ENCODE data around the gene LSM12.

Gene LSM12

DNA sequence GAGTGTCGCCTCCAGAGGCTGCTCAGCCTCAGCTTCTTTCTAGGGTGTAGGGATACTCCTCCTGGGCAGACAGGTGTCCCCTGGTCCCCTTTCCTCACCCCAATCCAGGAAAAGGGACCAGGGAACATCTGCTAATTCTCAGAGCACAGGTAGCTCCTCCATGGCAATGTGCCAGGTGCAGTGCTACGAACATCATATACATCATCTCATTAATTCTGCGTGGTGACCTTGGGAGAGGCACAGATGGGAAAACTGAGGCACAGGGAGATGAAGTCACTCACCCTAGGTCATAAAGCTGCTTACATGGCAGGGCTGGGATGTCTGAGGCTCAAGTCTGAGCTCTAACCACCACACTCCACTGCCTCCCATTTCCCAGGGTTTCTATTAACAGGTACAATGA, 45.3 kb upstream of the LSM12 start:
- ChIA-PET POLR2A (ENCODE audit: low non-redundant PET) (no interaction called here), CTCF (interaction anchor here (0.5 to 1.1 kb wide), 3 partner anchors 17 to 112 kb away, joined by 3 to 6 read pairs (median 3); no protein-coding TSS in a partner anchor)
- TF ChIP-seq, protein P1, sequence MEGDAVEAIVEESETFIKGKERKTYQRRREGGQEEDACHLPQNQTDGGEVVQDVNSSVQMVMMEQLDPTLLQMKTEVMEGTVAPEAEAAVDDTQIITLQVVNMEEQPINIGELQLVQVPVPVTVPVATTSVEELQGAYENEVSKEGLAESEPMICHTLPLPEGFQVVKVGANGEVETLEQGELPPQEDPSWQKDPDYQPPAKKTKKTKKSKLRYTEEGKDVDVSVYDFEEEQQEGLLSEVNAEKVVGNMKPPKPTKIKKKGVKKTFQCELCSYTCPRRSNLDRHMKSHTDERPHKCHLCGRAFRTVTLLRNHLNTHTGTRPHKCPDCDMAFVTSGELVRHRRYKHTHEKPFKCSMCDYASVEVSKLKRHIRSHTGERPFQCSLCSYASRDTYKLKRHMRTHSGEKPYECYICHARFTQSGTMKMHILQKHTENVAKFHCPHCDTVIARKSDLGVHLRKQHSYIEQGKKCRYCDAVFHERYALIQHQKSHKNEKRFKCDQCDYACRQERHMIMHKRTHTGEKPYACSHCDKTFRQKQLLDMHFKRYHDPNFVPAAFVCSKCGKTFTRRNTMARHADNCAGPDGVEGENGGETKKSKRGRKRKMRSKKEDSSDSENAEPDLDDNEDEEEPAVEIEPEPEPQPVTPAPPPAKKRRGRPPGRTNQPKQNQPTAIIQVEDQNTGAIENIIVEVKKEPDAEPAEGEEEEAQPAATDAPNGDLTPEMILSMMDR (conservative IDR thresholded peaks at IDR 0.05; ENCODE audit: low read depth): no peak
- peak overlapping the region; percentile 82 for H3K27ac ChIP-seq
- no peak for DNase-seq (ENCODE audit: low spot score)

DNA sequence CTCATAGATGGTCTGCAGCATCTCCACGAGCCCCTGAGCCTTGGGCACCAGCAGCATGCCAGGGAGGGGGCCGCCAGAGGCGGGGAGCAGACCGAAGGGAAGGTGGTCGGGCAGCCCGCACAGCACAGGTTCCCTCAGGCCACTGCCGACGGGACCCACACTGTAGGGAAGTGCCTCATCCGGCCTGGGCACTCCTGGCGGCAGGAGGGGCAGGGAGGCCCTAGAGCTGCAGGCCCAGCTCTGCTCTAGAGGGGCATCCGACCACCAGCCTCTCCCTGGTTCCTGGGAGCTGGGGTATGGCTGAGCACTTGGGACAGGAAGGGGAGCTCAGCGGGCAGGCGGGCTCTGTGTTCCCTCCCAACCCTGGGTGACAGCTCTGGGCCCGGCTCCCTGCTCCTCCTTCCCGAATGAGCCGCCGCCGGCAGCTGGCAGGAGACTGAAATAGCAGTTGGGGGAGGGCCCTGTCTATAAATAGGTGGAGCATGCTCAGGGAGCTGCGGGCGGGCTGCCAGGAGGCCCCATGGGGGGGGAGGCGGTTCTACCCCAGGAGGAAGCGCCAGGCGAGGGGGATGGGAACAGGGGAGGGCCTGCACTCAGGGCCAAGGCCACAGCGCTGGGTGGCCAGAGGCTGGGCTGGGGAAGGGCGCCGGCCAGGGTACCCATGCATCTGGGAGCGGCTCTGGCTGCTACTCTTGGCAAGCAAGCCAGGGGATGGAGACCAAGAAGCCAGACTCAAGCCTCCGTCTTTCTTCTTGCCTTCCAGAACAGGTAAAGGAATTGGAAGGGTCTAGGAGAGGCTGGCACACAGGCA, 44.6 kb upstream of the LSM12 start:
- TF ChIP-seq, protein P1 (conservative IDR thresholded peaks at IDR 0.05; ENCODE audit: low read depth): no peak
- peak; percentile 76 for DNase-seq (ENCODE audit: low spot score)
- POLR2A ChIA-PET (ENCODE audit: low non-redundant PET): no interaction called here
- H3K27ac ChIP-seq: peak overlapping the region; percentile 82
- CTCF ChIA-PET: interaction anchor here (0.5 to 0.7 kb wide), 4 partner anchors 17 to 111 kb away, joined by 3 to 6 read pairs (median 4); no protein-coding TSS in a partner anchor

DNA sequence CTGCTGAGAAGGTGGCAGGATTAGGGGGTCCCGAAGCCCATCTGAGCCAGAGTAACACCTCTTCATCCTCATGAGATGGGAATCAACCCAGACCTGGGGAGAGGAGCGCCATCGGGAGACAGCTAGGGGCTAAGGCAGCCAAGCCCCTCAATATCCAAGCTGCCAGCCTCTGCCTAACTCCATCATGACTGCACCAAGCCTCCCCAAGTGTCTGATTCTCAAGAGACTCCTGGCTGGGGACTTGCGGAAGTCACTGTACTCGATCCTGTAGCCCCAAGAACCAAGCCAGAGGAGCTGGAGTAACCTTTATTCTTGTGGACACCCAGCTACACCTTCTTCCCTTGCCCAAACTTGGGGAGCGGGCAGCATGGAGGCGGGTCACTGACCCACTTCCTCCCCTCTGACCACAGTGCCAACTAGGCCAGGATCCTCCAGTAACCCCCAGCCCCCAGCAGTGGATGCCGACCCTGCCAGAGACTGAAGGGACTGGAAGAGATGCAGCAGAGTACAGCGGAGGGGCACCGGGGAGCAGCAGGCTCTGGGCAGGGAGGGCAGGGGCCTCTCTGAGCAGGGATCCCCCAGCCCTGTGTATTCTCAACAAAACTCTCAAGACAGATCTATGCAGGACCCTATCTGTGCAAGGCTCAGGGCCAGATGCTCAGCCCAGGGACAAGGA, 43.7 kb upstream of the LSM12 start:
- POLR2A ChIA-PET (ENCODE audit: low non-redundant PET): no interaction called here
- TF ChIP-seq, protein P1 (conservative IDR thresholded peaks at IDR 0.05; ENCODE audit: low read depth): no peak
- peak overlapping the region; percentile 82 for H3K27ac ChIP-seq
- CTCF ChIA-PET: interaction anchor here (1.1 kb wide), 1 partner anchor 27 kb away, joined by 8 read pairs; no protein-coding TSS in a partner anchor
- no peak for DNase-seq (ENCODE audit: low spot score)

DNA sequence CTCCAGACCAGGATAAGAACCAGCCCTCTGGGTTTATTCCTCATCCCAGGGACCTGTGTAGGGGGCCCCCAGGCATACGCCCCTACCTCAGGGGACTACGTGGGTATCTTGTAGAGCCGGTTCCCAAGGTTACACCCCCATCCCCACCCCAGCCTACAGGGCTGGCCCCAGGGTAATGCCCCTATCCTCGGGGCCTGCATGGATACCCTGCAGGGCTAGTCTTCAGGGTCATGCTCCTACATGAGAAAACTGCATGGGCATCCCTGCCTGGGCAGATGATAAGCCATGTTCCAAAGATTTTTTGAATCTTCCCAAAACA, 42.8 kb upstream of the LSM12 start:
- POLR2A ChIA-PET (ENCODE audit: low non-redundant PET): no interaction called here
- TF ChIP-seq, protein P1 (conservative IDR thresholded peaks at IDR 0.05; ENCODE audit: low read depth): no peak
- DNase-seq (ENCODE audit: low spot score): no peak
- CTCF ChIA-PET: interaction anchor here (1.1 kb wide), 1 partner anchor 26 kb away, joined by 8 read pairs; no protein-coding TSS in a partner anchor
- H3K27ac ChIP-seq: peak overlapping the region; percentile 82

DNA sequence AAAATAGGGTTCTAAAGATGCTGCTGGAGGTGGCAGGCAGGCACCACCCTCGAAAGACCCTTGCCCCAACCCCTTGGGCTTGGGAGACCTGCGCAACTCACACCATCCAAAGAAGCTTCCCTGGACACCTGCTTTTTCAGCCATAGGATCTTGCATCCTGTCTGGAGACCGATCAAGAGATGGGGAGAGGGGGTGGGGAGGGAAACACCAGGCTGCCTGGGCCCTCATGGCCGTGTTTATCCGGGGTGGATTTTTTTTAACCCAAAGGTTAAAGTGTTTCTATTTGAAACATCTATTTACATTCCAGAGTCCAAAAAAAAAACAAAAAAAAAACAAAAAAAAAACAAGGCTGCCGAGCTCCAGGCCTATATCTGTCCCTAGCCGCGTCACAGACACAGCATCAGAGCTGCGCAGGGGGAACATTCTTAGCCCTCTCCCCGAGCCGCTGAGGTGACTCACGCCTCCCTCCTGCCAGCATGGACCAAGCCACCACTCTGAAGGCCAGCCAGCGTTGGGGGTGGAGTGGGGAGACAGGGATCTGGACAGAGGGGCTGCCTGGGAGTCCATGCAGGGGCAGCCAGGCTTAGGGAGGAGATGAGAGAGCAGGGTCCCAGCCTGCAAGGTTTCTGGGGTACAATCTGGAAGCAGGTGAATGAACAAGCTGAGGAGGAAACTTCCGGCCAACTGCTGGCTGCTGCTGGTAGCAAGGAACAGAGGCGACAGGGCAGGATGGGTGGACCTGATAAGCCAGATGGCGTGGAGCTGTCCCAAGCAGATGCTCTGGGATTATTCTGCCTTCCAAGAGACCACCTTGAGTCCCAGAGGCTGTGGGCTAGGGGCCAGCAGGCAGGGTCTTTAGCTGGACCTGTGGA, 42.2 kb upstream of the LSM12 start:
- TF ChIP-seq, protein P1 (conservative IDR thresholded peaks at IDR 0.05; ENCODE audit: low read depth): no peak
- peak overlapping the region; percentile 82 for H3K27ac ChIP-seq
- ChIA-PET CTCF (interaction anchor here (0.6 to 1.1 kb wide), 2 partner anchors 25 to 165 kb away, joined by 3 to 8 read pairs; no protein-coding TSS in a partner anchor), POLR2A (ENCODE audit: low non-redundant PET) (interaction anchor here (0.5 kb wide), 1 partner anchor 21 kb away, joined by 3 read pairs; no protein-coding TSS in a partner anchor)
- no peak for DNase-seq (ENCODE audit: low spot score)

DNA sequence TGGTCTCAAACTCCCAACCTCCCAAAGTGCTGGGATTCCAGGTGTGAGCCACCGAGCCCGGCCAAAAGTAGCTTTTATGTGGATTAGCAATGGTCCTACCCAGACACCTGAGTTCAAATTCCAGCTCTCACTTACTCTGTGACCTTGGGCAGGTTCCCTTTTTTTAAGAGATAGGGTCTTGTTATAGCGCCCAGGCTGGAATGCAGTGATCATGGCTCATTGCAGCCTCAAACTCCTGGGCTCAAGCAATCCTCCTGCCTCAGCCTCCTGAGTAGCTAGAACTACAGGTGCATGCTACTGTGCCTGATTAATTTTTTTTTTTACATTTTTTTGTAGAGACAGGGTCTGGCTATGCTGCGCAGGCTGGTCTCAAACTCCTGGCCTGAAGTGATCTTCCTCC, 40.3 kb upstream of the LSM12 start:
- no peak for DNase-seq (ENCODE audit: low spot score)
- ChIA-PET CTCF (interaction anchor here (1.0 to 1.3 kb wide), 2 partner anchors 9 to 16 kb away, joined by 3 read pairs; no protein-coding TSS in a partner anchor), POLR2A (ENCODE audit: low non-redundant PET) (no interaction called here)
- no peak overlapping the region for H3K27ac ChIP-seq
- TF ChIP-seq, protein P1 (conservative IDR thresholded peaks at IDR 0.05; ENCODE audit: low read depth): no peak
